Keratinocyte (primary cell): Measurements from ENCODE around the gene NHP2.

Experiments
- EZH2 ChIP-seq: IDR thresholded peaks from one replicate; pipeline ENCODE4 v1.6.1; 2012; ENCODE audit warnings: inconsistent platforms, mild to moderate bottlenecking, low read length, moderate library complexity
- TF ChIP-seq, protein P1 (sequence below), 3 experiments: IDR thresholded peaks in 1 of 3; conservative IDR thresholded peaks in 1 of 3; optimal IDR thresholded peaks in 1 of 3; 2 replicates in 2 of 3; 3 replicates in 1 of 3; pipeline versions ENCODE3 to v1.5.1; 2011; ENCODE audit warnings: low read length in 3 of 3, mild to moderate bottlenecking in 3 of 3, moderate library complexity in 2 of 3, control low read depth in 1 of 3, inconsistent platforms in 1 of 3; ENCODE audit not compliant: insufficient read depth in 2 of 3; ENCODE audit errors: extremely low read depth in 1 of 3

DNA sequence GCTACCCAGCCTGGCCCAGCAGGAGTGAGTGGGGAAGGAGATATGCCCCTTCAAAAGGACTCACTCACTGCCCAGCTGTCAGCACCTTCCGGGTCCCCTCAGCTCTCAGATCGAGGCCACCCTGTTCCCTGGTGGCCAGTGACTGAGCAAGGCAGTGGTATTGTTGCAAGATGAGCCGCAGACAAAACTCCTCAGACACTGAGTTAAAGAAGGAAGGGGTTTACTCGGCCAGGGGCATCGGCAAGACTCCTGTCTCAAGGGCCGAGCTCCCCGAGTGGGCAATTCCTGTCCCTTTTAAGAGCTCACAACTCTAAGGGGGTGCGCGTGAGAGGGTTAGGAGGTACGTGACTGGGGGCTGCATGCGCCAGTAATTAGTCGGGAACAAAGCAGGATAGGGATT lies 50.1 kb downstream of the NHP2 start:
- TF ChIP-seq, protein P1, sequence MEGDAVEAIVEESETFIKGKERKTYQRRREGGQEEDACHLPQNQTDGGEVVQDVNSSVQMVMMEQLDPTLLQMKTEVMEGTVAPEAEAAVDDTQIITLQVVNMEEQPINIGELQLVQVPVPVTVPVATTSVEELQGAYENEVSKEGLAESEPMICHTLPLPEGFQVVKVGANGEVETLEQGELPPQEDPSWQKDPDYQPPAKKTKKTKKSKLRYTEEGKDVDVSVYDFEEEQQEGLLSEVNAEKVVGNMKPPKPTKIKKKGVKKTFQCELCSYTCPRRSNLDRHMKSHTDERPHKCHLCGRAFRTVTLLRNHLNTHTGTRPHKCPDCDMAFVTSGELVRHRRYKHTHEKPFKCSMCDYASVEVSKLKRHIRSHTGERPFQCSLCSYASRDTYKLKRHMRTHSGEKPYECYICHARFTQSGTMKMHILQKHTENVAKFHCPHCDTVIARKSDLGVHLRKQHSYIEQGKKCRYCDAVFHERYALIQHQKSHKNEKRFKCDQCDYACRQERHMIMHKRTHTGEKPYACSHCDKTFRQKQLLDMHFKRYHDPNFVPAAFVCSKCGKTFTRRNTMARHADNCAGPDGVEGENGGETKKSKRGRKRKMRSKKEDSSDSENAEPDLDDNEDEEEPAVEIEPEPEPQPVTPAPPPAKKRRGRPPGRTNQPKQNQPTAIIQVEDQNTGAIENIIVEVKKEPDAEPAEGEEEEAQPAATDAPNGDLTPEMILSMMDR (optimal IDR thresholded peaks at IDR 0.05 in 1 of 3, IDR thresholded peaks at IDR 0.05 in 1 of 3, conservative IDR thresholded peaks at IDR 0.05 in 1 of 3; ENCODE audit: extremely low read depth in 1 of 3, insufficient read depth in 2 of 3, low read length in 3 of 3), result no peak
- TF ChIP-seq EZH2, result no peak
